Heart right ventricle (tissue), 16 donors: ENCODE results near the gene FGF1. TPM values are rescaled to one million over a fixed set of nuclear protein-coding genes. Genes with fewer than 3 reads are reported as not detected.

ENCODE experiments used
- ATAC-seq, 8 donors: fragments of 200-7000 bp; cut with Tn5 transposase; one replicate each; pipeline ENCODE4 v1.9.1; 2020; ENCODE audit warnings: mild to moderate bottlenecking in 8 of 8, moderate library complexity in 8 of 8, moderate number of reproducible peaks in 1 of 8
- DNase-seq, 2 donors: peaks; one replicate each; pipeline ENCODE4 v3.0.0-alpha.2; 2020
- H3K27ac ChIP-seq, 10 donors: fragments of 200-600 bp; sonication (generic) in 2 of 10; one replicate each; pipeline versions ENCODE4 v1.5.0 to v1.8.0; 2020 to 2022; ENCODE audit warnings: mild to moderate bottlenecking in 3 of 10
- H3K27me3 ChIP-seq, 7 donors: fragments of 200-600 bp; one replicate each; pipeline ENCODE4 v1.8.0; 2021 to 2022; ENCODE audit warnings: mild to moderate bottlenecking in 2 of 7
- H3K36me3 ChIP-seq, 9 donors: fragments of 200-600 bp; sonication (generic) in 1 of 9; one replicate each; pipeline versions ENCODE4 v1.5.0 to v1.8.0; 2020 to 2022; ENCODE audit warnings: mild to moderate bottlenecking in 2 of 9
- H3K4me1 ChIP-seq, 9 donors: fragments of 200-600 bp; sonication (generic) in 1 of 9; one replicate each; pipeline versions ENCODE4 v1.5.0 to v1.8.0; 2020 to 2022; ENCODE audit warnings: mild to moderate bottlenecking in 4 of 9
- H3K4me3 ChIP-seq, 10 donors: fragments of 200-600 bp; sonication (generic) in 2 of 10; one replicate each; pipeline versions ENCODE4 v1.5.0 to v1.8.0; 2020 to 2022; ENCODE audit warnings: mild to moderate bottlenecking in 7 of 10, moderate library complexity in 2 of 10
- H3K9me3 ChIP-seq, 11 donors: fragments of 200-600 bp in 10 of 11; sonication (generic) in 2 of 11; one replicate each; pipeline versions ENCODE4 v1.5.0 to v1.8.0; 2013 to 2022; ENCODE audit warnings: mild to moderate bottlenecking in 2 of 11, control low read depth in 1 of 11, moderate library complexity in 1 of 11
- WGBS, 2 donors: extraction: QIAGEN DNeasy Blood & Tissue Kit; methylation state at CpG; one replicate each; pipeline ENCODE4 v1.1.7; 2013; ENCODE audit warnings: inconsistent platforms in 1 of 2; 5-methylcytosine and 5-hydroxymethylcytosine counted together
- intact Hi-C, 10 donors: fragments of 100-400 bp; cut with DNase I; formaldehyde crosslinking; loops; one replicate each; pipeline versions ENCODE4 v1.11.1 to v1.14.2; 2022
- polyA plus RNA-seq, 2 donors: library from polyadenylated mRNA; stranded (reverse); fragments of 200-250 nt; gene quantifications; one replicate each; pipeline ENCODE4 v1.2.3, GENCODE V29; 2013
- total RNA-seq, 10 donors: library from RNA; stranded (reverse); fragmentation: NEBNext Ultra II Directional in 3 of 10; extraction: Animal tissue kit (Norgen Biotek cat#: 25700) in 3 of 10; gene quantifications; one replicate each; pipeline versions ENCODE4 v1.2.1 to v1.2.4, GENCODE V29; 2021 to 2023
- TF ChIP-seq, protein P1 (sequence below), 9 donors: fragments of 200-600 bp; sonication (generic) in 2 of 9; IDR thresholded peaks; one replicate each; pipeline versions ENCODE4 v1.5.0 to v1.8.0; 2021 to 2022; ENCODE audit warnings: antibody characterized with exemption in 9 of 9, mild to moderate bottlenecking in 5 of 9, moderate library complexity in 1 of 9
- donor health status: Arrhythmogenic right ventricular cardiomyopathy.
- donor health status: ischemic (EF 13 %, LVEDD 7.1; RV severe dilation, severe dysfunction).
- donor health status: healthy with polysubstance abuse.
- donor health status: DM: no; HTN: yes; CAD: no.
- donor health status: DM: no; HTN: no; CAD: no.
- donor health status: ischemic (EF 25% LVEDD 6.9; RV normal size, moderate dysfunction).
- donor health status: ischemic (EF 25% LVEDD 5.7; RV mildly dilated, moderate dysfunction).
- donor health status: healthy.
- donor health status: DM: yes; HTN: yes; CAD: no.
- donor health status: Ischemic cardiomyopathy.
- donor health status: ischemic (EF 35%, LVEDD 5.7; RV mildly dilated, moderate dysfunction).
- donor health status: nonischemic (EF 11% LVEDD 7.7; RV severe dilation, severe dysfunction).
- donor health status: DM: yes; HTN: yes; CAD: no.
- donor health status: PGD.
- donor health status: ischemic (EF 29% LVEDD 5.4; RV normal size, mild dysfunction).
- donor health status: nonischemic (EF 23%, LVEDD 6.1; RV moderate dilation, normal function).

Gene FGF1
- total and polyA plus RNA-seq, 12 donors, result 5.1 to 110 (median 53.7) TPM

- Histone ChIP-seq H3K27me3 (peaks cover 0 to 13% (median 0%) of the 10 kb centered on the region in 7 donors), H3K4me3 (no peak overlapping the region), H3K4me1 (peaks cover 0 to 12% (median 0%) of the 10 kb centered on the region in 9 donors), H3K9me3 (no peaks in the 10 kb centered on the region), H3K27ac (no peak overlapping the region), H3K36me3 (no peaks in the 10 kb centered on the region)
- DNase-seq (no peak), ATAC-seq (no peak)
- intact Hi-C loops, result no loop called here
- TF ChIP-seq, protein P1, sequence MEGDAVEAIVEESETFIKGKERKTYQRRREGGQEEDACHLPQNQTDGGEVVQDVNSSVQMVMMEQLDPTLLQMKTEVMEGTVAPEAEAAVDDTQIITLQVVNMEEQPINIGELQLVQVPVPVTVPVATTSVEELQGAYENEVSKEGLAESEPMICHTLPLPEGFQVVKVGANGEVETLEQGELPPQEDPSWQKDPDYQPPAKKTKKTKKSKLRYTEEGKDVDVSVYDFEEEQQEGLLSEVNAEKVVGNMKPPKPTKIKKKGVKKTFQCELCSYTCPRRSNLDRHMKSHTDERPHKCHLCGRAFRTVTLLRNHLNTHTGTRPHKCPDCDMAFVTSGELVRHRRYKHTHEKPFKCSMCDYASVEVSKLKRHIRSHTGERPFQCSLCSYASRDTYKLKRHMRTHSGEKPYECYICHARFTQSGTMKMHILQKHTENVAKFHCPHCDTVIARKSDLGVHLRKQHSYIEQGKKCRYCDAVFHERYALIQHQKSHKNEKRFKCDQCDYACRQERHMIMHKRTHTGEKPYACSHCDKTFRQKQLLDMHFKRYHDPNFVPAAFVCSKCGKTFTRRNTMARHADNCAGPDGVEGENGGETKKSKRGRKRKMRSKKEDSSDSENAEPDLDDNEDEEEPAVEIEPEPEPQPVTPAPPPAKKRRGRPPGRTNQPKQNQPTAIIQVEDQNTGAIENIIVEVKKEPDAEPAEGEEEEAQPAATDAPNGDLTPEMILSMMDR (IDR thresholded peaks at IDR 0.05), result no peak
- WGBS, 2 donors, result 78 to 85% methylated on average over 4 of the region's 4 CpGs
Observed at GRCh38 chr5:142585451-142585850, 100.4 kb downstream of the FGF1 start.

DNA sequence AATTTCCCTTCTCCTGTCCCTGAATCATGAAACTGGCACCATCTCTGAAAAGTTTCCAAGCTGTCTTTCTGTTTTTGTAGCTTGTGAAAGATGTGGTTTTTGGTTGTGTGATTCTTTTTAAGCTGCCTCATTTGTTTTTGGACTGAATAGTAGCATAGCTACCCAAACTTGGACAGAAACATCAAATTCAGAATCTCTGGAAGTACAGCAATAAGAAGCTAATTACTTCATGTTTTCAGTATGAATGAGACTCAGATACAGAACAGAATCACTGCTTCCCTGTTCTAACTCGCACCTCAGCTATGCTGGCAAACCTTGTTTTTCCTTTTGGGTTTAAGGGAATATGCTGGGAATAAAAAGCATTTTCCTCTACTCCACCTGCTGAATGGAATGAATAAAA is 101.0 kb downstream of the FGF1 start:
- 53 to 65% methylated on average over 1 of the region's 1 CpG for WGBS, 2 donors
- Histone ChIP-seq H3K27me3 (peaks cover 0 to 13% (median 0%) of the 10 kb centered on the region in 7 donors), H3K36me3 (no peaks in the 10 kb centered on the region), H3K4me1 (peaks cover 0 to 12% (median 0%) of the 10 kb centered on the region in 9 donors), H3K9me3 (peaks cover 0 to under 1% (median 0%) of the 10 kb centered on the region in 11 donors), H3K4me3 (no peak overlapping the region), H3K27ac (no peak overlapping the region)
- TF ChIP-seq, protein P1 (IDR thresholded peaks at IDR 0.05), result no peak
- ATAC-seq, result no peak
- intact Hi-C loops, result no loop called here
- no peak for DNase-seq

DNA sequence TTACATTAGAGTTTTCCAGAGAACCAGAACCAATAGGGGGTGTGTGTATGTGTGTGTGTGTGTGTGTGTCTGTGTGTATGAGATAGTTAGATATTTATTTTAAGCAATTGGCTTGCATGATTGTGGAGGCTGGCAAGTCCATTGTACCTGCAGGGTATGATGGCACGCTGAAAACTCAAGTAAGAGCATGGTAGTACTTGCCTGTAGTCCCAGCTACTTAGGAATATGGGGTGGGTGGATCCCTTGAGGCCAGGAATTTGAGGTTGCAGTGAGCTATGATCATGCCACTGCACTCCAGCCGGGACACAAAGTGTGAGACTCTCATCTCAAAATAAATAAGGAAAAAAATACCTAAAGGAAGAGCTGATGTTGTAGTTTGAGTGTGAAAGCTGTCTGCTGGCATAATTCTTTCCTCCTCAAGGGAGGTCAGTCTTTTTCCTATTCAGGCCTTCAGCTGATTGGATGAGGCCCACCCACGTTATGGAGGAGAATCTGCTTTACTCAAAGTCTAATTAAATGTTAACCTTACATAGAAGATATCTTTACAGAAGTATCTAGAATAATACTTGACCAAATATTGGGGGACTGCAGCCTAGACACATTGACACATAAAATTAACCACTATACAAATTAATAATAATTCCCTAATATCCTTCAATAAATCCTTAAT is 107.6 kb downstream of the FGF1 start:
- DNase-seq (no peak), ATAC-seq (no peak)
- H3K9me3 ChIP-seq, result peaks cover 0 to 13% (median 0%) of the 10 kb centered on the region in 11 donors
- no peak overlapping the region for H3K27ac ChIP-seq
- intact Hi-C loops, result no loop called here
- H3K36me3 ChIP-seq, result no peaks in the 10 kb centered on the region
- 90 to 93% methylated on average over 3 of the region's 3 CpGs for WGBS, 2 donors
- peaks cover 0 to 12% (median 5%) of the 10 kb centered on the region in 9 donors for H3K4me1 ChIP-seq
- H3K4me3 ChIP-seq, result no peak overlapping the region
- no peaks in the 10 kb centered on the region for H3K27me3 ChIP-seq
- TF ChIP-seq, protein P1 (IDR thresholded peaks at IDR 0.05), result no peak

- peaks cover 0 to 13% (median 0%) of the 10 kb centered on the region in 11 donors for H3K9me3 ChIP-seq
- TF ChIP-seq, protein P1 (IDR thresholded peaks at IDR 0.05), result no peak
- peaks cover 0 to 12% (median 5%) of the 10 kb centered on the region in 9 donors for H3K4me1 ChIP-seq
- DNase-seq (no peak), ATAC-seq (no peak)
- intact Hi-C loops, result no loop called here
- H3K27me3 ChIP-seq, result no peaks in the 10 kb centered on the region
- peak overlapping the region in 2 of 10 donors; percentile 3 to 39 for H3K27ac ChIP-seq
- no peak overlapping the region for H3K4me3 ChIP-seq
- no peaks in the 10 kb centered on the region for H3K36me3 ChIP-seq
- 22 to 24% methylated on average over 1 of the region's 1 CpG for WGBS, 2 donors
Observed at GRCh38 chr5:142576804-142577203, 109.1 kb downstream of the FGF1 start.
